Testis (tissue), 2 donors: Measurements from ENCODE around the gene AIDA.

Experiments
- POLR2A ChIP-seq: fragments of 450-650 bp; IDR thresholded peaks from one replicate; pipeline ENCODE4 v1.6.1; 2017; ENCODE audit warnings: antibody characterized with exemption, mild to moderate bottlenecking, moderate library complexity
- TF ChIP-seq, protein P1 (sequence below), 3 experiments: fragments of 450-650 bp in 2 of 3; fragments of 200-600 bp in 1 of 3; sonication (generic) in 1 of 3; IDR thresholded peaks; one replicate each; pipeline ENCODE4 v1.5.1; 2016 to 2019; ENCODE audit warnings: antibody characterized with exemption in 3 of 3, mild to moderate bottlenecking in 2 of 3, moderate library complexity in 1 of 3

- TF ChIP-seq, protein P1, sequence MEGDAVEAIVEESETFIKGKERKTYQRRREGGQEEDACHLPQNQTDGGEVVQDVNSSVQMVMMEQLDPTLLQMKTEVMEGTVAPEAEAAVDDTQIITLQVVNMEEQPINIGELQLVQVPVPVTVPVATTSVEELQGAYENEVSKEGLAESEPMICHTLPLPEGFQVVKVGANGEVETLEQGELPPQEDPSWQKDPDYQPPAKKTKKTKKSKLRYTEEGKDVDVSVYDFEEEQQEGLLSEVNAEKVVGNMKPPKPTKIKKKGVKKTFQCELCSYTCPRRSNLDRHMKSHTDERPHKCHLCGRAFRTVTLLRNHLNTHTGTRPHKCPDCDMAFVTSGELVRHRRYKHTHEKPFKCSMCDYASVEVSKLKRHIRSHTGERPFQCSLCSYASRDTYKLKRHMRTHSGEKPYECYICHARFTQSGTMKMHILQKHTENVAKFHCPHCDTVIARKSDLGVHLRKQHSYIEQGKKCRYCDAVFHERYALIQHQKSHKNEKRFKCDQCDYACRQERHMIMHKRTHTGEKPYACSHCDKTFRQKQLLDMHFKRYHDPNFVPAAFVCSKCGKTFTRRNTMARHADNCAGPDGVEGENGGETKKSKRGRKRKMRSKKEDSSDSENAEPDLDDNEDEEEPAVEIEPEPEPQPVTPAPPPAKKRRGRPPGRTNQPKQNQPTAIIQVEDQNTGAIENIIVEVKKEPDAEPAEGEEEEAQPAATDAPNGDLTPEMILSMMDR (IDR thresholded peaks at IDR 0.05), result no peak
- TF ChIP-seq POLR2A, result no peak
Measured at GRCh38 chr1:222711319-222712252, 705 bp downstream of the AIDA start.
